ENCODE measurements around the gene ZNF19.
A peak's percentile ranks its signal among the peaks of the same experiment; 100 is the strongest.

ZNF19 gene

GRCh38 chr16:71484006-71484893 is 4.9 kb downstream of the ZNF19 start:
- DNase-seq, result peak; percentile 76

GRCh38 chr16:71482569-71482968 is 6.6 kb downstream of the ZNF19 start:
- DNase-seq, result no peak

GRCh38 chr16:71480956-71481355 is 8.2 kb downstream of the ZNF19 start:
- DNase-seq, result no peak

DNA sequence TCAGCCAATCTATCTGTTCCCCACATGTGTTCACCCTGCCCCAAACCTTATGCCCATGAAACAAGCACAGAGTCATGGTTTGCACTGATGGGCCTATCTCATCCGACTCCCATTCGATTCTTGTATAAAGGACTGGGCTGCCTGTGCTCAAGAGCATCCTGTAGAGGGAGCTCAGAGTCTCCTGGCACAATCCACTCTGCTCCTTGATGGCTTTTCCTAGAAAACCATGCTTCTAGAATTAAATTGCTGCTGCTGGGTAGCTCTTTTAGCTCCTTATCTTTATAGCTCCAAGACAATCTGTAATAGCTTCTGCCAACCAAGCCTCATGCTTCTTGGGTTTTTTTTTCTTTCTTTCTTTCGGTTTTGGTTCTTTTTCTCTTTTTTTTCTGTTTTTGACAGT is 9.7 kb downstream of the ZNF19 start:
- no peak for DNase-seq

- DNase-seq, result no peak
Measured at GRCh38 chr16:71476457-71477124, 12.5 kb downstream of the ZNF19 start.

DNA sequence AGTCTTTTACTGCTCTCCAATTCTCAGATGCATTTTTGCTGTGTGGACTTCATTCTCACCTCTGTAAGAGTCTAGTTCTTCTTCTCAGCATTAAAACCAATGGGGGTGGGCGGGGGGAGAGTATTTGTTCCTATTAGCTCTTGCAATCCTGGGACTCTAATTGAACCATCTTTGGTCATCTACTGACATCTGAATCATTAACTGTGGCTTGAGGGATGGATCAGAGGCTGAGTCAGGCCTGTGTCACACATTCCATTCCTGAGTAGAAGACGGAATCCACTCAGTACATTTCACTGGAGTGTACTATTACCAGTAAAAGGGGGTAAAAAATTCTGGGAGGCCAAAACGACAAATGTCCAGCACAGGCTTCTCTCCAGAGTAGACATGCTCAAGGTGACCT is 14.3 kb downstream of the ZNF19 start:
- no peak for DNase-seq

GRCh38 chr16:71473891-71474290 is 15.2 kb downstream of the ZNF19 start:
- DNase-seq, result no peak

DNA sequence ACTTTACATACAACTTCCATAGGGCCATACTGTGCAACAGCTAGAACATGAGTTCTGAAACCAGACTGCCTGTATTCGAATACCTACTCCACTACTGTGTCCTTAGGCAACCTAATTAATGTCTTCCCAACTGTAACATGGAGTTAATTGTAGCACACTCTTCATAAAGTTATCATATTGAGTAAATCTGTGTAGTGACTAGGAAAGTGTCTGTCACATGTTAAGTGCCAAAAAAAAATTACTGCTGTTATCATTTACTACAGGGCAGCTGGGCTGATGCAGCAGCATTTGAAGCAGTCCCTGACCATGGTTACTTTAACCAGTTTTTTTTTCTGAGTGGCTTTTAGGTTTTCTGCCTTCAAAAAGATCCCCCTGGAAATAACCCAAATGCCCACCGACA is 16.2 kb downstream of the ZNF19 start:
- DNase-seq, result no peak

GRCh38 chr16:71472051-71472450 is 17.1 kb downstream of the ZNF19 start:
- DNase-seq, result no peak

DNA sequence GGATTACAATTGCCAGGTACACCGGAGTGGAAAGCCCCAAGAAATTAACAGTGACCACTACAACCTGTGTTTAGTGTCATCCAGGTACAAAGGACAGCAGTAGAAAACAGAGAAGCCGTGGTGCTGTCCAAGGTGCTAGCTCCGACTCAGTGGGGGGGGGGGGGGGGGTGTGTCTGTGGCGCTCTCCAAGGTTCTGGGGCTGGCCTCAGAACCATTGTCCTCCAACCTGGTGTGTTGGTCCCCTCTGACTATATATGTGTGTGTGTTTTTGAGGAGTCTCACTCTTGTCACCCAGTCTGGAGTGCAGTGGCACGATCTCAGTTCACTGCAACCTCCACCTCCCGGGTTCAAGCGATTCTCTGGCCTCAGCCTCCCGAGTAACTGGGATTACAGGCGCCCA is 21.3 kb downstream of the ZNF19 start:
- DNase-seq, result peak; percentile 32

DNA sequence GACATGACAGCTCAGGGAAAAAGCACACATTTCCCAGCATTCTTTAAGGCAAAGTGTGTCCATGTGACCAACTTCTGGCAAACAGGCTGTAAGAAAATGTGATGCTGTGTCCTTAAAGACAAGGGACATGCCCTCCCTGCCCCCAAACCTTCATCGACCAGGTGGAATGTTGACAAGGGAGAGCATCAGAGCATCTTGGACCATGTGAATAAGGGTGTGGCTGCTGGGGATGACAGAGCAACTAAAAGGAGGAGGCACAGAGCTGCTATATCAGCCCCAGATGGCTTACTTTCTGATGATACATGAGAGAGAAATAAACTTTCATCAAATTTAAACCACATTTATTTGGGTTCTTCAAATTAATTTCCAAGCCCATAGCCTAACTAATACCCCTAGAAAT is 24.9 kb downstream of the ZNF19 start:
- DNase-seq, result no peak

GRCh38 chr16:71461686-71462648 is 27.2 kb downstream of the ZNF19 start, which contains the start of gene ZNF23:
Gene ZNF23, minus strand, starts transcription at chr16:71462247. Its CDS starts 5,451 bp downstream, at chr16:71456796.
- peak; percentile 79 for DNase-seq

DNA sequence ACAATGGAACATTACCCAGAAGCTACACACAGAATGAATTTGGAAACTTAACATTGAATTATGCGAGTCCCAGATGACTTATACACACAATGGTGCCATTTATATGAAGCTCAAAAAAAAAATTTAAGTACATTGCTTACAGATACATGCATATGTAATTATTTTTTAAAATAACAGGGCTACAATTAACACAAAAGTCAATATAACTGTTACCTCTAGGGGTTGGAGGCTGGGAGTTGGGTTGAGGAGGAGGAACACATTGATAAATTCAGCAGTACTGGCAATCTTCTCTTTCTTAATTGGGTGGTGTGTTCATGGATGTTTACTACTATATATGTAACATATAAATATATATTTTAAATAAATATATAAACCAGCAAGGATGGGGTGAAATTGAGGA is 28.2 kb downstream of the ZNF19 start:
- DNase-seq, result no peak

DNA sequence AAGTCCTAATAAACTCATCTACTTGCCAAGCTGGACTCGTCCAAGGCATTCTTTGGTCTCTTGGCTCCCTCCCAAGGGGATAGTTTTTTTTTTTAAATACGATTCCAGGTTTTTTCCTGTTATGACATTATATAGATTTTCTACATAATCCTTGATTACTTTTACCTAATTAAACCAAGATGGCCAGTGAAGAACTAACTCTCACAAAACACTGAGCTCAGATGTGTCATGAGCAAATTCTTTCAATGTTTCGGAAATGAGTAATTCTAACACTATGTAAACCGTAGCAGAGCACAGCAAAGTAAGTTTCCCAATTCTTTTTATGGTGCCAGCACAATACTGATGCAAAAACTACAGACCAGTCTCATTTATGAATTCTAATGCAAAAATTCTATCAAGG is 28.9 kb downstream of the ZNF19 start:
- DNase-seq, result no peak

DNA sequence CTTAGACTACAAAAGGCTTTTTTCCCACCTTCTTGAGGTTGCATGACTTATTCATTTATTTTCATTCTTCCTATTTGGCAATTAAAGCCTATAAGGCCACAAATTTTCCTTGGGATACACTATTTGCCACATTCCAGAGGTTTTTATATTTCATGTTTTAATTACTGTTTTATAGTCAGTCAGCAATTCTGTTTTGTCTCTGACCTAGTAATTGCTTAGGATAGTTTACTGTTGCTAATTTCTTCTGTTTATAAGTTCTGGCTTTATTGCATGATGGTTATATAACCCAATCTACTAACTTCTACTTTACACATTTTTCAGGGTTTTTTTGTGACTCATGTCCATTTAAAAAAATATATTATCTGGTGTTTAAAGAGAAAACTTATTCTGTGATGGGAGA is 29.6 kb downstream of the ZNF19 start:
- no peak for DNase-seq

- DNase-seq, result no peak
Measured at GRCh38 chr16:71456801-71457200, 32.3 kb downstream of the ZNF19 start.

GRCh38 chr16:71453036-71453435 is 36.1 kb downstream of the ZNF19 start:
- DNase-seq, result no peak

- DNase-seq, result no peak
Measured at GRCh38 chr16:71449020-71449419, 40.1 kb downstream of the ZNF19 start.

- no peak for DNase-seq
Measured at GRCh38 chr16:71448274-71448866, 40.8 kb downstream of the ZNF19 start.

DNA sequence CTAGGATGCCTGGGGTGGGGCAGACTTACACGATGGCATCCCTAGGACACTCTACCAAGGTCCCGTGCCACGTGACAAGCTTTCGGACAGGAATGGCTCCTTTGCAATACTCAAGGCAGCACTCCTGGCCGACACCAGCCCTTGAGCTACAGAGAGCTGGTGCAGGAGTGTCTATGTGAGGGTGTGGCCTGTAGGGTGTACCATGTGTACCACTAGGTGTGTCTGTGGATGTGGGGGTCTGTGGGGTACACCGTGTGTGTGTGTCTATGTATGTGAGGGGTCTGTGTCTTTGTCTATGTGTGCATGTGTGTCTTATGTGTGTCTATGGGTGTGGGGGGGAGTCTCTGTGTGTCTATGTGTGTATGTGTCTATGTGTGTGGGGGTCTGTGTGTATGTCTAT is 45.4 kb downstream of the ZNF19 start:
- no peak for DNase-seq

- DNase-seq, result no peak
Measured at GRCh38 chr16:71442051-71442440, 47.1 kb downstream of the ZNF19 start, which contains the start of gene TLE7. Gene TLE7, minus strand, starts transcription at chr16:71442054. Its CDS starts 8,730 bp downstream, at chr16:71433324.

DNA sequence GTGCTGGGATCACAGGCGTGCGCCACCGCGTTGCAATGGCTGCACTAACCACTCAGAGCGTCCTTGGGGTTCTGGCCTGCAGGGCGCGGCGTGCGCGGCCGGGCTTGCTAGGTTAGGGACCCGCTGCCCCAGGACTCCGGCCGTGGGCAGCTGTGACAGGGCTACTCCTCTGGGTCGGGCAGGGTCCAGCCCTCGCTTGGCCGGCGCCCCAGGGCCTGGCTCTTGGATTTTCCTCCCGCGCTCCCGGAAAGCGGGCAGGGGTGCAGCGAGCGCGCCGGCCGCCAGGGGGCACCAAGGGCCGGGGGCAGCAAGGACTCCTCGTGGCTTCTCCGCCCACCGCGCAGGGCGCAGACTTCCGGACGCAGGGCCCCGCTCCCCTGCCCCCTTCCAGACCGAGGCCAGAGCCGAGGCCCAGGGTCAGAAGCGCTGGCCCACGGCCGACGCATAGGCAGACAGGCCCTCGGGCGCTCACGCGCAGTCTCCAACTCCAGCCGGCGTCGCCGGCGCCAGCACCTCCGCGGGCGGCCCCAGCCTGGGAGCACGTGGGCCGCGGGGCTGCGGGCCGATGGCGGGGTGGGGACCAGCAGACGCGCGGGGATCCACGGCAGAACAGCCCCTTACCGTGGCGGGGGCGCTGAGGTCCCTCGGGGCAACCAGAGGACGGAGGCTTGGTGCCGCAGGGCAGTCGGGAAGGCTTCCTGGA is 47.6 kb downstream of the ZNF19 start:
- DNase-seq, result peak; percentile 35

Data from activated naive CD4-positive, alpha-beta T cell treated with anti-CD3 and anti-CD28 coated beads, Interleukin-2, amount 50 U/mL, for 16 hours (primary cell).